Measurements from ENCODE around the gene HSPB9.
A peak's percentile ranks its signal among the peaks of the same experiment; 100 is the strongest.
"Not testable (repeated sequence)": the region's sequence is repeated elsewhere in the genome, so short reads cannot be mapped to it uniquely, and the experiment has no call there.

HSPB9 gene

DNA sequence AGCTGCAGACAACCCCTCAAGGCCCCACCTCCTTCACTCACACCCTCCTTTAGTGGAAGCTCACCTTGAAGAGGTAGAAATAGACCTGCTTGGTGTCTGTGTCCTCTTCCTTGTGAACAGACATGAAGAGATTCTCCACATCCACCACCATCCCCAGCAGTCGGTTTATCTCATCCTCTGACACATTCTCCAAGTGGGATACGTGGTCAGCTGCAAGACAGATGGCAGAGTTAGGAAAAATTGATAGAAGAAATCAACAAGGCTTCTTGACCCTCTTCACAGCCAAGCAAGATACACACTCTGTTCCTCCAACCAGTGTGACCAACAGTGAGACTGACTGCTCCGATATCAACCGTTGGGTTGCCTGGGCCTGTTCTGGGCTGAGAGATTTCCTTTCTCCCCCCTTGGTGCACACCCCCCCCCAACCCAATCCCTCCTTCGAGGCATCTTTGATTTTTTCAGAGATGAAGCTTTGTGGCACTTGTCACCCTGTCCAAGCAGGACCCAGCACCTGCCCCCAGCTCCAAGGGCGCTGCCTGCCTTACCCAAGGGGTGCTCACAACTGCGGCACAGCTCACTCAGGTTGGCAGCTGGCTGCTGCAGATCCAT is 2.3 kb upstream of the HSPB9 start:
- no peak for DNase-seq (ENCODE audit: low read depth)

DNA sequence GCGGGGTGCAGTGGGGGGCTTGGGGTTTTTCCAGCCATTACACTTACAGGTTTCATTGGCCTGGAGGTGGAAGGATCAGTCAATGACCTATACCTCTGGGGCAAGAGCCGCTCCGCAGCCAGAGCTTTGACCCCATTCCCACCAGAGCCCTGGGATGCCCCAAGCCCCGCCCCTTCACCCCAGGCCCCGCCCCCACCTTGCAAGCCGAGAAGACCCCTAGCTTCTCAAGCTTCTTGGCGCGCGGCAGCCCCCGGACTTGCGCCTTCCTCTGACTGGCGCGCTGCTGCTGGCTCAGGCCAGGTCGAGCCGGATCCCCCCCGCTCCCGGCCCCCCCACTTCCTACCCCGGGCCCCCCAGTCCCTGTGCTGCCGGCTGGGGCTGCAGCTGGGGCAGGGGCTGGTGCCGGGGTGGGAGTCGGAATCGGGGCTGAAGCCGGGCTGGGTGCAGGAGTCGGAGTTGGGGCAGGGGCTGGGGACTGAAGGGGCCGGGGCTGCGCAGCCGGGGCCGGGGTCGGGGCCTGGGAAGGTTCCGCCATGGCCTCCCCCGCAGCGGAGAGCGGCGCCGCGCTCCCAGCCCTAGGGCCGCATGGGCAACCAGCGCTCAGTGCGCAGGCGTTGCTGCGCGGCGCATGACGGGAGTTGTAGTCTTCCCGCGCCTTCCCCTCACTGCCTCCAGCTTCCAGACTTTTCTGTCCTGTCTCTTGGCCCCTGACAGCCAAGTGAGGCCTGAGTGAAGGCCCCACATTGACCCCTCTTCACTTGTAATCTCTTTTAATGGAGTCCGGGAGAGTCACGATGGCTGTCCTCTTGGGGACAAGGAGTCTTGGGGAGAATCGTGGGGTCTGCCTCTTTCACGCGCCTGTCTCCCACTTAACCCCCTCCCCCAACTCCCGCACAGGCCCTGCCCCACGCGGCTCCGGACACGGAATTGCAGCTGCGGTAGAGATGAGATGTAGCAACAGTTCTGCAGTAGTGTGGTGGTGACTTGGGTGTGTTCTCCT is 1.5 kb upstream of the HSPB9 start, which contains the start of gene KAT2A:
Gene KAT2A (minus strand): TSS at position 598 of the 1,000 bp plus-strand sequence. CDS start 63 bp downstream, at position 535.
- peak; percentile 78 for DNase-seq (ENCODE audit: low read depth)

DNA sequence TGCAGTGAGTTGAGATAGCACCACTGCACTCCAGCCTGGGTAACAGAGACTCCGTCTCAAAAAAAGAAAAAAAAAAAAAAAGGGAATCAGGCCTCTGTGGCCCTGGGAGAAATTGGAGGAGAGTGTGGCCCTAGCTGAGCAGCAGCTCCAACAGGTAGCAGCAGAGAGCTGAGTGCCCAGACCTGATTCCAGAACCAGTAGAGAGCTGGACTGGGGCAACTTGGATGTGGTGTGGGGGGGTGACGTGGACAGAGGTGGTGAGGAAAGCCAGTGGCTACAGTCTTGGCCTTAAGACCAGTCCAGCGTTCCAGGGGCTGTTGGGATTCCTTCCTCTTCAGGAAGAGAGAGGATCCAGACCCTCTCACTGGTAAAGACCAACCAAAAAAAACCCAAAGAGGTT is 1.7 kb downstream of the HSPB9 start:
- DNase-seq (ENCODE audit: low read depth) = no peak

DNA sequence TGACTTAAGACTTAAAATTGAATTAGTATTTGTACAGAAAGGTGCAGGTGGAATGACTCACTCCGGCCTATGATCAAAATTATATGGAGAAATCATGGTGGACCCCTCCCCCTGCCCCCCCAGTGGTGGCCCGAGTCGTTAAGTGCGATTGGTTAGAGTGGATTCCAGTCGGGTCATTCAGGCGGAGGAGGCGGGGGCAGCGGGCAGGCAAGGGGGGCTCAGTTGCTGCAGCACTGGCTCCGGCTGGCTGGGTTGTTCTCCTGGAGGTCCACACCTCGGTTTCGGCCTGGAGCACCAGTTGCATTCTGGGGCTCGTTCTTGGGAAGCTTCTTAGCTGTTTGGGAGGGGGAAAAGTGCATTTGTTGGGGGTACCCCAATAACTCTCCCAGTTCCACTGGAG is 3.0 kb downstream of the HSPB9 start:
- DNase-seq (ENCODE audit: low read depth) = no peak

DNA sequence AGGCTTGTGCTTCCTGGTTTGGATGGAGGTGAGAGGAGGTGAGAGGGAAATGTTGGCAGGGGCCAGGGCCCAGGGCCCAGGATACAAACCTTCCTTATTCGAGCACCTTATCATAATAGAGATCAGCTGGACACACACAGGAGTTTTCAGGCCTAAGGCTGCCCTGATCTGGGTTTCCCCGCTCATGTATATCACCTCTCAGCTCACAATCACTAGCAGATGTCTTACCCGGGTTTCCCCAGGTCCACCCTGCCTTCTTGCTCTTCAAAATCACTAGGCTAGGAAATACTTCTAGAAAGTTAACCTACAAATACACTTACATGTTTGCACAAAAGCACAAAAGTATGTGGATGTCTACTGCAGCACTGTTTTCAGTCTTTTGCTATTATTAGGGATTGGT is 4.2 kb downstream of the HSPB9 start:
- no peak for DNase-seq (ENCODE audit: low read depth)

DNA sequence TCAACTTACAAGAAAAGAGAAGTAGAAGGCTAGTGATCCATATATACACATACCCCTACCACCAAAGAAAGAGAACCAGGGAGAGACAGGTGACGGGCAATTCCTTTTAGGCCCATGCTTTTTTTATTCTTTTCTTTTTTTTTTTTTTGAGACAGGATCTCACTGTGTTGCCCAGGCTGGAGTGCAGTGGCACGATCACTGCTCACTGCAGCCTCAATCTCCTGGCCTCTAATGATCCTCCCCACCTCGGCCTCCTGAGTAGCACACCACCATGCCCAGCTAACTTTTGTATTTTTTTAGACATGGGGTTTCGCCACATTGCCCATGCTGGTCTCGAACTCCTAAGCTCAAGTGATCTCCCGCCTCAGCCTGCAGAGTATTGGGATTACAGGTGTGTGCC is 4.8 kb downstream of the HSPB9 start:
- DNase-seq (ENCODE audit: low read depth) = no peak

DNA sequence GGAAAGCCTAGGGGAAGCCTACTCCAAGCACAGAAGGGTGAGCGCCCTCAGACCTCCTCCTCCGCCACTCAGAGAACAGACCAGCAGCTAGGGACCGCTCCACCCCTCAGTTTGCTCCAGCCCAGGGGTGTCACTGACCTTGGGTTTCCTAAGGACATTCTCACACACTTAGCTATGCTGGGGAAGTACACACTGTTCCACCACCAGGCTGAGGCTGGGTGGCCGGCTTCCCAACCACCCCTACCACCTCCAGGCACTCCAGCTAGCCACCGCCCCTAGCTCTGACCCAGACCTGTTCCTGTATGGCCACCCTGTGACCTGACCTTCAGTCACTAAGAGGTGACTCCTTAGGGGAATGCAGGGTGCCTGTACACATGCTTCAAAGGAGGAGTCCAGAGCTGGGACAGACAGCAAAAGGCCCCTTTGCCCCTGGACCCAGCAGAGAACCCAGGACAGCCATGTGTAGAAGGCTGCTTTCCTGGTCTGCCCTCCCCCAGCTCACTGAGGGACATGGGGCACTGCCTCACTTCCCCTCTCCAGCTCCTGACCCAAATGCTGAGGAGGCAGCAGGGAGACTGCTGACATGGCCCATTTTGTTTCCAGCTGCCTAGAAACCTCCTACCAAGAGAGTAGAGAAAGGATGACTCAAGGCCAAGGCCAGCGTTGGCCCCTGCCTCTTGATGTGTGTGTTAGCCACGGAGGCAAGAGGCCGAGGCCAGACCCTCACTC is 6.7 kb downstream of the HSPB9 start:
- no peak for DNase-seq (ENCODE audit: low read depth)

DNA sequence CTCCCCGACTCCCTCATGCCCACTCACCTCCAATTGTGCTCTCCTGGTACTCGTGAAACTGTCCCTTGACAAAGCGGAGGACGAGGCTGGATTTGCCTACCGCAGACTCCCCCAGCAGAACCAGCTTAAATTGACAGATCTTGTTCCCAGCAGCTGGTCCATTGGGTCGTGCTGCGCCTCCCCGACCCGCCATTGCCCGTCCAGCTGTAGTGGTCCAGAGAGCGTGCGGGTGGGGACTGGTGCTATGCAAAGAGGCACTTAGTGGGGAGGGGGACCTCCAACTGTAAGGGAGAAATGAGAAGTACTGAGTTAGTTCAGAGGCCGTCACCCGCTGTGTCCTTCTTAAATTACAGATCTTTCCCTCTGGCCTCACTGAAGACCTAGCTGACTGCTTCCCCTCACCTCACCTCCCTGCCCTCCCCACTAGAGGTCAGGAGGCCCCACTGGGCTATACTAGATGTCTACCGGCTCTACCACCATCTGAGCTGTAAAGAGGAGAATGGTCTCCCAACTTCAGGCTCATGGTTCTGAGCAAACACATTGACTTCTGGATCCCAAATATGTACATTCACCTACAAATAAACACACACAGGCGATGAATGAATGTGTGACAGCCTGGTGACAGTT is 7.8 kb downstream of the HSPB9 start:
- DNase-seq (ENCODE audit: low read depth) = no peak

DNA sequence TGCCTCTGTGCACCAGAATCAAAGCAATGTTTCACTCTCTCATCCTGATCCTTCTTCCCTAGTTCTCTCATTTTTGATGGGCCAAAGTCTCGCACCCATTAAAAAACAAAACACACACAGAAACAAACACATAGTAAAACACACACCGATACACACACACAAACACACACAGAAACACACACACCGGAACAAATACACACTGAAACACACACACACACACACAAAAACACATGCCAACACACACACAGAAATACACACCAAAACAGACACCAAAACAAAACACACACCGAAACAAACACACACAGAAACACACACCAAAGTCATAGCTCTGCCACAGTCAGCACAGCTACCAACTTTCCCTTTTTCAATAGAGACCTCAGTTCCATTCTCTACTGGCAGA is 8.6 kb downstream of the HSPB9 start:
- no peak for DNase-seq (ENCODE audit: low read depth)

DNA sequence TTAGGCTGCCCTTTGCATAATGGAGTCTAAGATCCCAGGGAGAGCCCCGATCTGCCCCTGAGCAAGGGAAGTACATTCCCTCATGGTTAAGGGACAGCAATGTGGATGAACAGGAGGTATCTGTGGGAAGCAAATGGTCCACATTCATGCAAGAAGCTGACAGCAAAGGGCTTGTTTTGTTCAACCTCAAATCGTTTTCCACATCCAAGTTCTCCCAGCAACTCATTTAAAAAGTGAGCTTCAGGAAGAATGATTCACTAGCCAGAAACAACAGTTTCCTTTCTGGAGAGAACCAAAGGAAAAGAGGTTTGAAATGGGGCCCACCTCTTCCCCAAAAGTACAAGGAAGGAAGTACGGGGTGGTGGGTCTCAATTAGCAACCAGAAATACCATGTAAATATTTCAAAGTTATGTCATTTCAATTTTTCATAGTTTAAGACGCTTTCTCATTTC is 9.4 kb downstream of the HSPB9 start:
- peak; percentile 34 for DNase-seq (ENCODE audit: low read depth)

DNA sequence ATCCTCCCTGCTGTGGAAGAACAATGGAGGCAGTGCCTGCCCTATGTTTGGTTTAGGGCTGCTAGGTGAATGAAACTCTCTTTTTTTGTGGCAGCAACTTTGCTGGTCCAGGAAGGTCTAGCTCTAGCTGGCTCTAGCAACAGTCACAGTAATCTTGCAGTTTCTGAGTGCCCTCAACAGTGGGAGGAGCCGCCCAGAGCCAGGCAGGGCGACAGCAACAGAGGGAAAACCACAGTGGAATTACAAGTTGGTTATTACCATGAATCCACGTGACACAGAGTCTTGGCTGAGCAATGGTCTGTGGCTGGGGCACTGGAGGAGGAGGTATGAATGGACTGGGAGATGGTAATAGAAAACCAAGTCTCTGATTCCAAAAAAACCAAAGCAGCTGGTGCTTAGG is 10.3 kb downstream of the HSPB9 start:
- DNase-seq (ENCODE audit: low read depth) = peak; percentile 80

DNA sequence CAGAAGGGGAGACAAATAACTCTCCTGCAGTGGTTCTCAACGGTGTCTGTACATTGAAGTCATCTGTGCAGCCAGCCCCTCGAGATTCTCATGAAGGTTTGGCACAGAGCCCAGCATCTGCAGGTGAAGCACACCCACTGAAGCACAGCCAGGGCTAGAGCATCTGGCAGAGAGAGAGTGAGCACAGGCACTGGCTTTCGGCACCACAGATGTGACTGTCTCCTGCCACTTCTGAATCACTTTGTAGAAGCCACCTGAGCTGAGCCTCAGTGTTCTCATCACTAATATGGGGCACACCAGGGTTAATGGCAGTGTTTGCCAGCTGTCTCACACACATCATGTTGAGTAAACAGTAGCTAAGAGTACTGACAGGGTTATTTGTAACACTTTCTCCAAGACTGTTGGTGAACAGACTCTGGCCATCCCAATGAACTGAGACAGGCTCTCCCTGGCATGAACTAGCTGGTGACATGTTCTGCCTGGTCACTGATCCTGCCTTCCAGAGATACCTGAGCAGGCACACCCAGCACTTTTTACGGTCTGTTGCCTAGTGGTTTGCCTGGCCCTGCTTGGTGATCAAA is 10.9 kb downstream of the HSPB9 start:
- DNase-seq (ENCODE audit: low read depth) = no peak

DNA sequence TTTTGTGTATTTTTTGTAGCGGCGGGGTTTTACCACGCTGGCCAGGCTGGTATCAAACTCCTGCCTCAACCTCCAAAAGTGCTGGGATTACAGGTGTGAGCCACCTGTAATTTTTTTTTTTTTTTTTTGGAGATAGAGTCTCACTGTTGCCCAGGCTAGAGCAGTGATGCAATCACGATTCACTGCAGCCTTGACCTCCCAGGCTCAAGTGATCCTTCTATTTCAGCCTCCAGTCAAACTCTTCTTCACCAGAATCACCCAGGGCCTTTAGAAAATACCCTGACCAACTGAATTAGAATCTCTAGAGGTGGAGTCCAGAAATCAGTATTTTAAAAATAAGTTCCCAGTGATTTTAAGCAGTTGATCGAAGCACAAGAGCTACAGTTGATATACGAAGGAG is 12.5 kb downstream of the HSPB9 start:
- no peak for DNase-seq (ENCODE audit: low read depth)

DNA sequence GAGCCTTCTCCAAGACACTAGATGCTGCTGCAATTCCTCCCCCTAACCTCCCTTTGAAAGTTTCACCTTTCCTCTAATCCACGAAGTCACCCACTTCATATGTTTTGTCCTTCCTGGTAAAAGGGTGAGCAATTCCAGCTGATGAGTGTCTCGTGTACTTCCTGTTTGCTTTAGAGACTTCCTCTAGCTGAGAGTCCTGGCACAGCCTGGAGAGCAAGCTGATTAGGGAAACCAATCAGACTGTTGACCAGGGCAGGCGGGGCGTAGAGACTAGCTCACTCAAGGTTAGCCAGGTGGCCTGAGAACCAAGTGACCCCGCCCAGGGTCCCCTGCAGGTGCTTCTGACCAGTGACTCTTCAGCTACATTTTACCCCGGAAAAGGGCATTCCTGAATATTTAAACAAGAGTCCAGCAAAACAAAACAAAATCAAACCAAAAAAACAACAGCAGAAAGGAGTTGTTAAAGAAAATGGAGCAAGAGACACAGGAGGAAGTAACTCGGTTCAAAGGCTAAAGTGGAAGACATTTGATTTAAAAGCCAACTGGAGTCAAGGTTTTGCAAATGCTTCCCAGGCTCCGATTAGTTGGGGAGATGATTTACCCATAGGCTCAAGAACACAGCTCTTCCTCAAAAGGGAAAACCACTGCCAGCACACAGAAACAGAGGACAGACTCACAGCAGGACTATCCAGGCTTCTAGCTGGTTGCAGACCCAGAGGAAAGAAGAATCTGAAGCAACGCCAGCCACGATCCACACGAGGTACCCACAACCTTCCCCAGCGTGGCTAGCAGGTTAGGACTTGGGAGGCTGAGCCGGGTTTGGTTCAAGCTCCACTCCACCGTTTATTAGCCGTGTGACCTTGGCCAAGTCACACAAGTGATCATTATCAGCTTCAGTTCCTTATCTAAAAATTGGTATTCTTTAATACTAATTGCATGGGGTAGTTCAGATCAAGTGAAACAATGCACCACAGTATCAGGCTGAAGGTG is 13.4 kb downstream of the HSPB9 start:
- DNase-seq (ENCODE audit: low read depth) = peak; percentile 90

DNA sequence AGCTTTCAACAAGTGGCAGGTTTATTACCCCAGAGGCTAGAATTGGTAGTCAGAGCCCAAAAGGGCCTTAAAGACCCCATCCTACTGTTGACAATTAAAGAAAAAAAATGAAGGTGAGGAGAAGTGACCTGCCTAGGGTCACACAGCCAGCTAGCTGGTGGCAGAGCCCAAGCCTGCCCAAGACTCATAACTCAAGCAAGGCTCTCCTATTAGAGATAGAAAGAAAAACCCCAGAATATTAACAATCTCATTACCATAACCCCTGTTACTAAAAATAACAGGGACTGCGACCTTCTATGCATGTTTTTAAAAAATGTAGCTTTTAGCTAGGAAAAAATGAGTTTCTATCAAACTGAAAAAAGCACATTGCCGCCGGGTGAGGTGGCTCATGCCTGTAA is 14.0 kb downstream of the HSPB9 start:
- no peak for DNase-seq (ENCODE audit: low read depth)

DNA sequence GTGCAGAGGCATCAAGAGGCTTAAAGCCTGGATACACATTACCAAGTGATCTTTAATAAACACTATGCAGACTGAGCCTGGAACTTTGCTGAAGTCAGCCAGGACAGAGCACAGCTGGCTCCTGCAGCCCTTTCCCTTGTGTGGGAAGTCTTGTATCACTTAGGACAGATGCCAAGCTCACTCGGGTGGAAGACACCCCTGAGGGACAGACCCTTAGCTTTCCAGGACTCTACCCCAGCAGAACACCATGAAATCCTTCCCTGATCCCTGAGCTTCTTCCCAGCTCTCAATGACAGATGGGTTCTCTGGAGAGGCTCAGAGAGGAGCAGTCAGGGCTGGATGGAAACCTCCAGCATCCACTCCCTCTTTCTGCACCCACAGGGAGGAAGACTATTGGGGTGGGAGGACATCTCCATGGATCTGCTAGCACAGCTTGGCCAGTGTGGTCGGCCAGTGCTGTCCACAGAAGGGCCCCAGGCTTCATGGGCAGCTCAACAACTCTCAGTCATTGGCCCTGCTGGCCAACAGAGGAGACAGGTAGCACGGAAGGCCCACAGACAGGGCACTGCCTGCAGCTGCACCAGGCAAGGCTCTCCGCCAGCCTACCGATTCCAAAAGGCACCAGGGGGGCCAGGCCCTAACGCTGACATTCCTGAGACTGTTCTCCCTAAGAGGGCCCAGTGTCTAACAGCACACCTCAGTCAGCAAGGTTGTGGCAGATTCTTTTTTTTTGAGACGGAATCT is 16.3 kb downstream of the HSPB9 start:
- DNase-seq (ENCODE audit: low read depth) = no peak

DNA sequence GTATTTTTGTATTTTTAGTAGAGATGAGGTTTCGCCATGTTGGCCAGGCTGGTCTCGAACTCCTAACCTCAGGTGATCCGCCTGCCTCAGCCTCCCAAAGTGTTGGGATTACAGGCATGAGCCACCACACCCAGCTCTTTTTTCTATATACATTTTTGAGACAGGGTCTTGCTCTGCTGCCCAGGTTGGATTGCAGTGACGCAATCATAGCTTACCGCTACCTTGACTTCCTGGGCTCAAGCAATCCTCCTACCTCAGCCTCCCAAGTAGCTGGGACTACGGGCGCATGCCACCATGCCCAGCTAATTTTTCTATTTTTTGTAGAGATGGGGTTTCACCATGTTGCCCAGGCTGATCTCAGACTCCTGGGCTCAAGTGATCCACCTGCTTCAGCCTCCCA is 18.1 kb downstream of the HSPB9 start:
- DNase-seq (ENCODE audit: low read depth) = not testable (repeated sequence)

DNA sequence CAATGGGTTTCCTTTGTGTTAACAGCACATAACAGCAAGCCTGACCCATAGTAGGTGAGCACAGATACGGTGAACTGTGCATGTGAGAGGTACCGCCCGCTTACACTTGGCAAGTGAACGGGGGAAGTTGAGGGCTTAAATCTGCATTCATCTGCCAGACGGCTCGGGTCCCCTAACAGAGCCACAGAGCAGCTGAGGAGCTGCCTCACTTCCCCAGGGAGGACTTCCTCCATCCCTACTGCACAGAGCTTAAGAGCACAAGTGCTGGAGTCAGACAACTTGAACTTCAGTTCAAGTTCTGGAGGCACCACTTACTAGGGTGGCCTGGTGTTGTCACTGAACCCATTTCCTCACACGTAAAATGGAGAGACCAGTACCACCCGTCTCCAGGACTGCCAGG is 18.8 kb downstream of the HSPB9 start:
- no peak for DNase-seq (ENCODE audit: low read depth)

DNA sequence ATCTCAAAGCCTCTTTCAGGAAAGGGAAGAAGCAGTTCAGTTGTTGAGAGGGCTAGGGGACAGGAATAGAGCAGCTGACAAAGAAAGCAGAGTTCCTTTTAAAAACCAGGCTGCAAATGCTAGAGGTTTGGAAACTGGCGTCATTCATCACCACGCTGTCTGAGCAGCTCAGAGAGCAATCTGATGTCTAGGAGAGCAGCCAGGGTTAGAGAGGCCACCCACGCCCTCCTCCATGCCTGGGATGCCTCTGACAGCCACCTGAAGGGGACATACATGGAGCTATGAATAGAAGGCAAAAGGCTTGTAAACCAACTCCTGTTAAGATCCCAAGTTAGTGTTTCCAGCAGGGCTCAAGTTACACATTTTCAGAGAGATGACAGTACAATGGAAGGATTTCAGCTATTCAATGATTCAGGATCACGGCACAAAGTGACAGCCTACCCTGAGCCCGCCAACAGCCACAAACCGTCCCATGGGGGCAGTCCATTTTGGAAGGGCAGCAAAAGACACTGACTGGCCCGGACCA is 19.8 kb downstream of the HSPB9 start:
- no peak for DNase-seq (ENCODE audit: low read depth)

Data from amniotic epithelial cell (primary cell).